Stimulated activated CD4-positive, alpha-beta T cell treated with anti-CD3 and anti-CD28 coated beads, Interleukin-4, amount 100 ng/mL, for 1 hour (primary cell): ENCODE measurements around the gene ZNF443.
A peak's percentile ranks its signal among the peaks of the same experiment; 100 is the strongest.
"Not testable (repeated sequence)": the region's sequence is repeated elsewhere in the genome, so short reads cannot be mapped to it uniquely, and the experiment has no call there.

Source experiments
- DNase-seq: peaks from one replicate; pipeline ENCODE4 v3.0.0-alpha.2; 2020

ZNF443 gene

DNA sequence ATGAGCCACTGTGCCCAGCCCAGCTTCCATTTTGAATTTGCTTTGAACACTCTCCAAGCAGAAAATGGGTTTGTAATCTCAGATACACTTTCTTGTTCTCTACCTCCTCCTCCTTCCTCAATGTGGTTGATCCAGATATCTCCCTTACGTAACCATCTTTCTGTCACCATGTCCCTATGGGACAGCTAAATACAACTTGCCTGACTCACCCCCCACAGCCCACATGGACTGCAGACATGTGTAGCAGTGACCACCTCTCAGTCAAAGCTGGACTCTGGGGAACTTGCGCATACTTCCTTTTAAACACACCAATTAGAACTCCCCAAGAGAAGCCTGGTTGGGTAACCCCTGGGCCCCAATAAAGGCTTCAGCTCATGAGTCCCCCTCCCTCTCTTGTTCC lies 28.9 kb downstream of the ZNF443 start:
- no peak for DNase-seq

GRCh38 chr19:12400633-12401502 lies 40.0 kb downstream of the ZNF443 start, which contains the start of gene ZNF799:
Gene ZNF799, minus strand, starts transcription at chr19:12401271. Its CDS starts 201 bp downstream, at chr19:12401070.
- DNase-seq = peak; percentile 83

DNA sequence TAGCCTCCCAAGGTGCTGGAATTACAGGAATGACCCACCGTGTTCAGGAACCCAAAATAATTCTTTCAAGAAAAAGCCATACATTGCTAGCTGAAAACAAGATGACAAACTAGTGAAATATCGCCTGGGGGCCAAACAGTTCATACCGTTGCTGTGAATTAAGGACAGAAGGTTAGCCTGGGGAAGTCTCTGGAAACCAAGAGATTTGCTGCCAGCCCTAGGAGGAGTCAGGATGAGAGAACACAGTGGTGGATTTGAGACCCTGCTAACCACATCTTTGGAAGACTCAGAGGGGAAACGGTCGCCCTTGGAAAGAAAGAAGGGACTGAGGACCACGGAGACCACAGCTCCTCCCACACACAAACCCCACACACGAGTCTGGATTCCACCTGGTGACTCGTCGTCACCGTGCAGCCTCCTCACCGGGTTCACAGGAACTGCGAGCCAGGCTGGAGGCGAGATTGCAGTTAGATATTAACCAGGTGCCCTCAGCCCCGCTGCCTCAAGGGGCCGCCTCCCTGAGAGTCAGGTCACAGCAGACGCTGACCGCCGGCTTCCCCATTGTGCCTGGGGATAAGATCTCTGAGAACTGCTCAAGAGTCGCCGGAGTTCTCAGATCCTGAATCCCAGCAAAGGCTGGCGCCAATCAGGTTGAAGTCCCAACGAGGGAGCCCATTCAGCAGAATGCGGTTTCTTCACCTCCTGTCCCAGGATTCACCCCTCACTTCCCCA lies 40.8 kb downstream of the ZNF443 start:
- DNase-seq = peak; percentile 13

DNA sequence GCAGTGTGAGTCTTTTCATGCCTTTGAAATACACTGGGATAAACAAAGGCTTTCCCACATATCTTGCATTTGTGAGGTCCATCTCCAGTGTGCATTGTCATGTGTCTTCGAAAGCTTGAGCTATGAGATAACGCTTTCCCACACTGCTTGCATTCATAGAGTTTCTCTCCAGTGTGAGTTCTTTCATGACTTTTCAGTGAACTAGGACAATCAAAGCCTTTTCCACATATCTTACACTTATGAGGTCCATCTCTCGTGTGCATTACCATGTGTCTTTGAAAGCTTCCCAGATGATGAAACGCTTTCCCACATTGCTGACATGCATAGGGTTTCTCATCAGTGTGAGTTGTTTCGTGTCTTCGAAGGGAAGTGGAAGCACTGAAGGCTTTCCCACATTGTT lies 49.7 kb downstream of the ZNF443 start:
- not testable (repeated sequence) for DNase-seq

GRCh38 chr19:12386365-12386764 lies 54.5 kb downstream of the ZNF443 start:
- not testable (repeated sequence) for DNase-seq

DNA sequence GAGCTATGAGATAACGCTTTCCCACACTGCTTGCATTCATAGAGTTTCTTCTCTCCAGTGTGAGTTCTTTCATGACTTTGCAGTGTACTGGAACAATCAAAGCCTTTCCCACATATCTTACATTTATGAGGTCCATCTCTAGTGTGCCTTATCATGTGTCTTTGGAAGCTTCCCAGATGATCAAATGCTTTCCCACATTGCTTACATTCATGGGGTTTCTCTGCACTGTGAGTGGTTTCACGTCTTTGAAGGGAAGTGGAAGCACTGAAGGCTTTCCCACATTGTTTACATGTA lies 60.4 kb downstream of the ZNF443 start:
- no peak for DNase-seq

GRCh38 chr19:12379732-12380443 lies 60.9 kb downstream of the ZNF443 start:
- DNase-seq = no peak
